PC-3 (cell line): Measurements from ENCODE around the gene CHRM4.

Source experiments
- CTCF ChIP-seq: fragments of 300-600 bp; sonication (generic); conservative IDR thresholded peaks from 2 replicates; pipeline ENCODE4 v1.5.1; 2017; ENCODE audit warnings: antibody characterized with exemption, low read depth, mild to moderate bottlenecking, low read length
- EZH2 ChIP-seq: fragments of 300-600 bp; sonication (generic); IDR thresholded peaks from one replicate; pipeline ENCODE4 v1.6.1; 2017; ENCODE audit warnings: antibody characterized with exemption, mild to moderate bottlenecking, low read length; ENCODE audit not compliant: unreplicated experiment
- EZH2phosphoT487 ChIP-seq: fragments of 300-600 bp; sonication (generic); IDR thresholded peaks from 2 replicates; pipeline ENCODE4 v1.6.1; 2018; ENCODE audit warnings: mild to moderate bottlenecking, antibody characterized with exemption, low read length, borderline replicate concordance

GRCh38 chr11:46408407-46408986, 16.9 kb upstream of the CHRM4 start:
- TF ChIP-seq EZH2phosphoT487, result no peak
- TF ChIP-seq CTCF, result no peak
- TF ChIP-seq EZH2, result no peak
